Skeletal muscle cell (primary cell): ENCODE data around the gene TTLL12.

Experiments
- DNase-seq: peaks from one replicate; pipeline ENCODE4 v3.0.0-alpha.2; 2010; ENCODE audit warnings: low read depth
- H3K4me3 ChIP-seq: 2 replicates; pipeline ENCODE4 v1.5.1; 2011; ENCODE audit warnings: low read depth, mild to moderate bottlenecking, control low read depth, low read length, moderate library complexity

TTLL12 gene

GRCh38 chr22:43217285-43218030, 30.5 kb upstream of the TTLL12 start:
- no peak for DNase-seq
- H3K4me3 ChIP-seq: no peak overlapping the region

- DNase-seq: no peak
- H3K4me3 ChIP-seq: no peak overlapping the region
These were observed 29.8 kb upstream of the TTLL12 start for GRCh38 chr22:43216738-43217137.

- H3K4me3 ChIP-seq: no peak overlapping the region
- no peak for DNase-seq
These were observed 27.0 kb upstream of the TTLL12 start for GRCh38 chr22:43213962-43214361.

- H3K4me3 ChIP-seq: no peak overlapping the region
- no peak for DNase-seq
These were observed 26.1 kb upstream of the TTLL12 start for GRCh38 chr22:43213051-43213450.

GRCh38 chr22:43212434-43212952, 25.6 kb upstream of the TTLL12 start:
- no peak overlapping the region for H3K4me3 ChIP-seq
- DNase-seq: no peak

GRCh38 chr22:43211941-43212433, 25.1 kb upstream of the TTLL12 start:
- DNase-seq: no peak
- H3K4me3 ChIP-seq: no peak overlapping the region

- H3K4me3 ChIP-seq: no peak overlapping the region
- no peak for DNase-seq
These were observed 23.9 kb upstream of the TTLL12 start for GRCh38 chr22:43210631-43211515.

- no peak for DNase-seq
- no peak overlapping the region for H3K4me3 ChIP-seq
These were observed 23.0 kb upstream of the TTLL12 start for GRCh38 chr22:43209971-43210370.

GRCh38 chr22:43209523-43209890, 22.6 kb upstream of the TTLL12 start:
- no peak for DNase-seq
- H3K4me3 ChIP-seq: no peak overlapping the region

GRCh38 chr22:43208703-43209522, 22.0 kb upstream of the TTLL12 start:
- no peak for DNase-seq
- no peak overlapping the region for H3K4me3 ChIP-seq

- no peak for DNase-seq
- H3K4me3 ChIP-seq: no peak overlapping the region
These were observed 21.1 kb upstream of the TTLL12 start for GRCh38 chr22:43207849-43208702.

- no peak overlapping the region for H3K4me3 ChIP-seq
- no peak for DNase-seq
These were observed 20.5 kb upstream of the TTLL12 start for GRCh38 chr22:43207386-43207785.

GRCh38 chr22:43206509-43207161, 19.7 kb upstream of the TTLL12 start:
- H3K4me3 ChIP-seq: no peak overlapping the region
- DNase-seq: no peak

GRCh38 chr22:43205748-43206508, 19.0 kb upstream of the TTLL12 start:
- H3K4me3 ChIP-seq: no peak overlapping the region
- DNase-seq: no peak

- H3K4me3 ChIP-seq: no peak overlapping the region
- DNase-seq: no peak
These were observed 18.3 kb upstream of the TTLL12 start for GRCh38 chr22:43205261-43205691.

- no peak for DNase-seq
- H3K4me3 ChIP-seq: no peak overlapping the region
These were observed 16.6 kb upstream of the TTLL12 start for GRCh38 chr22:43203471-43203981.

GRCh38 chr22:43202756-43203410, 15.9 kb upstream of the TTLL12 start:
- DNase-seq: no peak
- H3K4me3 ChIP-seq: no peak overlapping the region
